Panc1 (cell line): ENCODE results near the gene LEPROT. TPM values are rescaled to one million over a fixed set of nuclear protein-coding genes. Genes with fewer than 3 reads are reported as not detected.

Experiments
- ATAC-seq: fragments of 200-7000 bp; cut with Tn5 transposase; 2 replicates; pipeline ENCODE4 v1.9.1; 2020; ENCODE audit warnings: mild to moderate bottlenecking, moderate library complexity
- BruUV-seq: library from RNA; stranded (reverse); fragments of 400-500 nt; replicated peaks from 2 replicates; lab custom pipeline; 2021; lab: Mats Ljungman, UMichigan
- CTCF ChIA-PET: fragments of 300-600 bp; sonication (Branson Sonifier 250); formaldehyde crosslinking; loops from one replicate; lab custom pipeline; 2022; ENCODE audit warnings: antibody characterized with exemption; lab: Charles Lee
- POLR2A ChIA-PET: fragments of 300-600 bp; sonication (Branson Sonifier 250); formaldehyde crosslinking; loops from one replicate; lab custom pipeline; 2022; ENCODE audit warnings: antibody characterized with exemption; lab: Charles Lee
- DNase-seq: peaks from one replicate; pipeline ENCODE4 v3.0.0-alpha.2; 2010; ENCODE audit warnings: low read depth, low spot score
- H3K27ac ChIP-seq: 2 replicates; pipeline ENCODE4 v1.5.1; 2011; ENCODE audit warnings: mild to moderate bottlenecking, low read length, inconsistent platforms
- H3K27me3 ChIP-seq: fragments of 200-500 bp; sonication (Bioruptor generic); 2 replicates; pipeline ENCODE4 v1.6.0; 2014; ENCODE audit warnings: low read length, inconsistent platforms; ENCODE audit not compliant: control insufficient read depth, insufficient read depth
- H3K36me3 ChIP-seq: fragments of 200-500 bp; sonication (Bioruptor generic); 2 replicates; pipeline ENCODE4 v1.5.1; 2014; ENCODE audit warnings: inconsistent platforms, mild to moderate bottlenecking, low read length, moderate library complexity; ENCODE audit not compliant: control insufficient read depth, insufficient read depth
- H3K4me1 ChIP-seq: 2 replicates; pipeline ENCODE4 v1.5.1; 2011; ENCODE audit warnings: inconsistent platforms, mild to moderate bottlenecking, low read length, moderate library complexity; ENCODE audit not compliant: control insufficient read depth, insufficient read depth
- H3K4me3 ChIP-seq, 2 experiments: 2 replicates each; pipeline ENCODE4 v1.5.1; 2011 to 2012; ENCODE audit warnings: low read depth in 2 of 2, low read length in 2 of 2, mild to moderate bottlenecking in 2 of 2, inconsistent platforms in 1 of 2, moderate library complexity in 1 of 2
- H3K9me3 ChIP-seq: fragments of 200-500 bp; sonication (Bioruptor generic); 2 replicates; pipeline ENCODE4 v1.5.1; 2014; ENCODE audit warnings: low read depth, mild to moderate bottlenecking, inconsistent platforms, low read length, moderate library complexity; ENCODE audit not compliant: control insufficient read depth, insufficient read depth
- CTCF ChIP-seq: fragments of 450-650 bp; IDR thresholded peaks from 2 replicates; pipeline ENCODE4 v1.5.1; 2017; ENCODE audit warnings: mild to moderate bottlenecking
- POLR2AphosphoS5 ChIP-seq: IDR thresholded peaks from 2 replicates; pipeline ENCODE4 v1.6.1; 2012; ENCODE audit warnings: mild to moderate bottlenecking, low read depth, low read length, moderate library complexity
- SIN3A ChIP-seq: IDR thresholded peaks from 2 replicates; pipeline ENCODE4 v1.6.1; 2012; ENCODE audit warnings: low read depth, mild to moderate bottlenecking, low read length, moderate library complexity, borderline replicate concordance; ENCODE audit not compliant: insufficient read depth
- TCF7L2 ChIP-seq: IDR thresholded peaks from 2 replicates; pipeline ENCODE4 v1.6.1; 2011; ENCODE audit warnings: mild to moderate bottlenecking, low read depth, low read length, inconsistent platforms
- in situ Hi-C: cut with HindIII; loops from 2 replicates; pipeline ENCODE4 v1.10.0; 2016; ENCODE audit warnings: low sequenced_read_pairs, low pct_unique_long_range_greater_than_20kb
- intact Hi-C: fragments of 100-400 bp; cut with micrococcal nuclease; formaldehyde crosslinking; loops from one replicate; pipeline ENCODE4 v1.10.0; 2022; ENCODE audit not compliant: unreplicated experiment
- total RNA-seq: library from RNA; stranded (reverse); gene quantifications from one replicate; pipeline ENCODE4 v1.2.1, GENCODE V29; 2021; ENCODE audit not compliant: unreplicated experiment
- TF ChIP-seq, protein P1 (sequence below), 2 experiments: IDR thresholded peaks; 2 replicates each; pipeline ENCODE4 v1.6.1; 2011 to 2012; ENCODE audit warnings: low read depth in 2 of 2, control low read depth in 1 of 2, low read length in 1 of 2, mild to moderate bottlenecking in 1 of 2, moderate library complexity in 1 of 2; ENCODE audit not compliant: insufficient read depth in 1 of 2

LEPROT gene
- total RNA-seq, 1 experiment from 2014 or later, result 53.6 TPM

- no peaks in the 10 kb centered on the region for H3K36me3 ChIP-seq
- DNase-seq, result no peak
- CTCF ChIA-PET, result no interaction called here
- POLR2A ChIA-PET, result no interaction called here
- no peaks in the 10 kb centered on the region for H3K9me3 ChIP-seq
- in situ Hi-C loops (no loop called here), intact Hi-C loops (no loop called here)
- no peak overlapping the region for H3K27ac ChIP-seq
- no peaks in the 10 kb centered on the region for H3K4me1 ChIP-seq
- ATAC-seq, result no peak
- TF ChIP-seq SIN3A (no peak), CTCF (no peak), TCF7L2 (no peak), POLR2AphosphoS5 (no peak)
- TF ChIP-seq, protein P1, sequence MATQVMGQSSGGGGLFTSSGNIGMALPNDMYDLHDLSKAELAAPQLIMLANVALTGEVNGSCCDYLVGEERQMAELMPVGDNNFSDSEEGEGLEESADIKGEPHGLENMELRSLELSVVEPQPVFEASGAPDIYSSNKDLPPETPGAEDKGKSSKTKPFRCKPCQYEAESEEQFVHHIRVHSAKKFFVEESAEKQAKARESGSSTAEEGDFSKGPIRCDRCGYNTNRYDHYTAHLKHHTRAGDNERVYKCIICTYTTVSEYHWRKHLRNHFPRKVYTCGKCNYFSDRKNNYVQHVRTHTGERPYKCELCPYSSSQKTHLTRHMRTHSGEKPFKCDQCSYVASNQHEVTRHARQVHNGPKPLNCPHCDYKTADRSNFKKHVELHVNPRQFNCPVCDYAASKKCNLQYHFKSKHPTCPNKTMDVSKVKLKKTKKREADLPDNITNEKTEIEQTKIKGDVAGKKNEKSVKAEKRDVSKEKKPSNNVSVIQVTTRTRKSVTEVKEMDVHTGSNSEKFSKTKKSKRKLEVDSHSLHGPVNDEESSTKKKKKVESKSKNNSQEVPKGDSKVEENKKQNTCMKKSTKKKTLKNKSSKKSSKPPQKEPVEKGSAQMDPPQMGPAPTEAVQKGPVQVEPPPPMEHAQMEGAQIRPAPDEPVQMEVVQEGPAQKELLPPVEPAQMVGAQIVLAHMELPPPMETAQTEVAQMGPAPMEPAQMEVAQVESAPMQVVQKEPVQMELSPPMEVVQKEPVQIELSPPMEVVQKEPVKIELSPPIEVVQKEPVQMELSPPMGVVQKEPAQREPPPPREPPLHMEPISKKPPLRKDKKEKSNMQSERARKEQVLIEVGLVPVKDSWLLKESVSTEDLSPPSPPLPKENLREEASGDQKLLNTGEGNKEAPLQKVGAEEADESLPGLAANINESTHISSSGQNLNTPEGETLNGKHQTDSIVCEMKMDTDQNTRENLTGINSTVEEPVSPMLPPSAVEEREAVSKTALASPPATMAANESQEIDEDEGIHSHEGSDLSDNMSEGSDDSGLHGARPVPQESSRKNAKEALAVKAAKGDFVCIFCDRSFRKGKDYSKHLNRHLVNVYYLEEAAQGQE (IDR thresholded peaks at IDR 0.05; ENCODE audit: insufficient read depth in 1 of 2, low read depth in 2 of 2, low read length in 1 of 2), result no peak
- no TSS peak for BruUV-seq
- H3K4me3 ChIP-seq, result no peak overlapping the region
- H3K27me3 ChIP-seq, result no peaks in the 10 kb centered on the region
Observed at GRCh38 chr1:65401612-65402011, 18.9 kb upstream of the LEPROT start.

GRCh38 chr1:65404941-65405340, 15.5 kb upstream of the LEPROT start:
- ChIA-PET CTCF (no interaction called here), POLR2A (interaction anchor here (0.6 kb wide), 1 partner anchor 131 kb away, joined by 4 read pairs; no protein-coding TSS in a partner anchor)
- ATAC-seq (no peak), DNase-seq (no peak)
- BruUV-seq, result no TSS peak
- in situ Hi-C loops (no loop called here), intact Hi-C loops (no loop called here)
- H3K27me3 ChIP-seq, result no peaks in the 10 kb centered on the region
- H3K9me3 ChIP-seq, result no peaks in the 10 kb centered on the region
- no peak overlapping the region for H3K27ac ChIP-seq
- H3K4me1 ChIP-seq, result no peaks in the 10 kb centered on the region
- no peak overlapping the region for H3K4me3 ChIP-seq
- TF ChIP-seq, protein P1 (IDR thresholded peaks at IDR 0.05; ENCODE audit: insufficient read depth in 1 of 2, low read depth in 2 of 2, low read length in 1 of 2), result no peak
- TF ChIP-seq POLR2AphosphoS5 (no peak), TCF7L2 (no peak), CTCF (no peak), SIN3A (no peak)
- no peaks in the 10 kb centered on the region for H3K36me3 ChIP-seq
